Brain microvascular endothelial cell (primary cell): Measurements from ENCODE around the gene LGI4.

ENCODE experiments used
- DNase-seq: peaks from one replicate; pipeline ENCODE4 v3.0.0-alpha.2; 2020
- H3K27ac ChIP-seq: fragments of 250-450 bp; sonication (Bioruptor Pico); 2 replicates; pipeline ENCODE4 v1.5.1; 2020; ENCODE audit warnings: mild to moderate bottlenecking, moderate library complexity
- H3K27me3 ChIP-seq: fragments of 250-450 bp; sonication (Bioruptor Pico); replicated peaks from 2 replicates; pipeline ENCODE4 v1.5.1; 2020; ENCODE audit warnings: mild to moderate bottlenecking
- H3K36me3 ChIP-seq: fragments of 250-450 bp; sonication (Bioruptor Pico); replicated peaks from 2 replicates; pipeline ENCODE4 v1.5.1; 2020; ENCODE audit warnings: mild to moderate bottlenecking
- H3K4me3 ChIP-seq: 2 replicates; pipeline ENCODE4 v1.5.1; 2011; ENCODE audit warnings: low read depth, mild to moderate bottlenecking, control low read depth, low read length, moderate library complexity
- CTCF ChIP-seq: IDR thresholded peaks from 2 replicates; pipeline ENCODE4 v1.5.1; 2011; ENCODE audit warnings: low read depth, mild to moderate bottlenecking, moderate library complexity, low read length, control low read depth, inconsistent platforms; ENCODE audit errors: missing control alignments
- in situ Hi-C: cut with HindIII; loops from 2 replicates; pipeline ENCODE4 v1.10.0; 2017; ENCODE audit warnings: low sequenced_read_pairs, low pct_ligation_motif_present

Gene LGI4

GRCh38 chr19:35177377-35178274 is 42.8 kb upstream of the LGI4 start:
- Histone ChIP-seq H3K4me3 (no peak overlapping the region), H3K36me3 (no peaks in the 10 kb centered on the region), H3K27ac (no peak overlapping the region), H3K27me3 (no peaks in the 10 kb centered on the region)
- no peak for DNase-seq
- TF ChIP-seq CTCF: no peak
- in situ Hi-C loops: no loop called here

- TF ChIP-seq CTCF: no peak
- H3K36me3 ChIP-seq: no peaks in the 10 kb centered on the region
- H3K27ac ChIP-seq: no peak overlapping the region
- DNase-seq: no peak
- in situ Hi-C loops: no loop called here
- H3K27me3 ChIP-seq: no peaks in the 10 kb centered on the region
- no peak overlapping the region for H3K4me3 ChIP-seq
These were observed 41.3 kb upstream of the LGI4 start for GRCh38 chr19:35176181-35176570.

- DNase-seq: no peak
- no peak for TF ChIP-seq CTCF
- Histone ChIP-seq H3K27me3 (no peaks in the 10 kb centered on the region), H3K36me3 (peaks cover 3% of the 10 kb centered on the region), H3K27ac (no peak overlapping the region), H3K4me3 (no peak overlapping the region)
- in situ Hi-C loops: no loop called here
These were observed 39.4 kb upstream of the LGI4 start for GRCh38 chr19:35174226-35174625.

GRCh38 chr19:35171730-35172129 is 36.9 kb upstream of the LGI4 start:
- DNase-seq: no peak
- in situ Hi-C loops: no loop called here
- Histone ChIP-seq H3K4me3 (no peak overlapping the region), H3K27me3 (no peaks in the 10 kb centered on the region), H3K36me3 (peaks cover 8% of the 10 kb centered on the region), H3K27ac (no peak overlapping the region)
- no peak for TF ChIP-seq CTCF

- H3K27me3 ChIP-seq: no peaks in the 10 kb centered on the region
- no peak overlapping the region for H3K4me3 ChIP-seq
- no peak overlapping the region for H3K27ac ChIP-seq
- H3K36me3 ChIP-seq: peaks cover 20% of the 10 kb centered on the region
- TF ChIP-seq CTCF: no peak
- DNase-seq: no peak
- in situ Hi-C loops: no loop called here
These were observed 35.7 kb upstream of the LGI4 start for GRCh38 chr19:35170359-35171061.
